Lung microvascular endothelial cell (primary cell): ENCODE data around the gene CYP11A1. TPM values are rescaled to one million over a fixed set of nuclear protein-coding genes. Genes with fewer than 3 reads are reported as not detected.

Experiments
- DNase-seq, 2 donors: peaks; one replicate each; pipeline versions ENCODE4 v3.0.0 to v3.0.0-alpha.2; 2010; ENCODE audit warnings: low read depth in 2 of 2
- total RNA-seq: library from RNA; depleted of rRNA; stranded (reverse); fragments of >200 nt; gene quantifications from 2 replicates; pipeline ENCODE4 v1.2.1, GENCODE V29; 2014

The CYP11A1 gene
- total RNA-seq, 1 donor from 2014 or later, result not detected

DNA sequence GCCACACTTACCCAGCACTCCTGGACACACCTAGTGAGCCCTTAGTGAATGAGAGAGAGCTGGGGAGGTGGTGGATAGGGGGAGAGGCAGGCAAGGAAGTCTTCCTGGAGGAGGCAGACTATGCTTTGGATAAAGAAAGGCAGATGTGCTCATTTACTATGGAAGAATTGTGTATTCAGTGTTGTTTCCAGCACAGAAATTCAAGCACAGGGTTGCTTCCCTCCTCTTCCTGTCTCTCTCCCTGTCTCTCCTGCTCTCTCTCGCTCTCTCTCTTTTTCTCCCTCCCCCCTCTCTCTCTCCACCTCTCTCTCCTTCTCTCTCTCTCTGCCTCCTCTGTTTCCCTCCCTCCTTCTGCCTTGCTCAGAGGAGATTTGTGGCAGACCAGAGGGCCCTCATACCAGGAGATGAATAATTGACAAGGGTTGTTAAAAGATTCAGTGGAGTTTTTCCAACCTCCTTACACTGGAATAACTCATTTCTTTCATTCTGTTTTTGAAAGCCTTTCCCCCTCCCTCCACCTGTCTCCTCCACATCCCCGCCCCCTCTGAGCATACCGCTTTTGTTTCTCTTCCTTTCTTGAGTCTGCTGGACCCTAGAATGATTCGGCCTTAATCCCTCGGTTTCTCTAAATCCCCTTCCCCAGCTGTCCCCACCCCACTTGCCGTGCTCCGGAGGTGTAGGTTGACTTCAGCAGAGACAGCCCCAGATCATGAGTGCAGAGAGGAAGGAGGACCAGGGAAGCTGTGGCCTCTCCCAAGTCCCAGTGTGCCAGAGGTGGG is 65.7 kb downstream of the CYP11A1 start:
- no peak for DNase-seq

DNA sequence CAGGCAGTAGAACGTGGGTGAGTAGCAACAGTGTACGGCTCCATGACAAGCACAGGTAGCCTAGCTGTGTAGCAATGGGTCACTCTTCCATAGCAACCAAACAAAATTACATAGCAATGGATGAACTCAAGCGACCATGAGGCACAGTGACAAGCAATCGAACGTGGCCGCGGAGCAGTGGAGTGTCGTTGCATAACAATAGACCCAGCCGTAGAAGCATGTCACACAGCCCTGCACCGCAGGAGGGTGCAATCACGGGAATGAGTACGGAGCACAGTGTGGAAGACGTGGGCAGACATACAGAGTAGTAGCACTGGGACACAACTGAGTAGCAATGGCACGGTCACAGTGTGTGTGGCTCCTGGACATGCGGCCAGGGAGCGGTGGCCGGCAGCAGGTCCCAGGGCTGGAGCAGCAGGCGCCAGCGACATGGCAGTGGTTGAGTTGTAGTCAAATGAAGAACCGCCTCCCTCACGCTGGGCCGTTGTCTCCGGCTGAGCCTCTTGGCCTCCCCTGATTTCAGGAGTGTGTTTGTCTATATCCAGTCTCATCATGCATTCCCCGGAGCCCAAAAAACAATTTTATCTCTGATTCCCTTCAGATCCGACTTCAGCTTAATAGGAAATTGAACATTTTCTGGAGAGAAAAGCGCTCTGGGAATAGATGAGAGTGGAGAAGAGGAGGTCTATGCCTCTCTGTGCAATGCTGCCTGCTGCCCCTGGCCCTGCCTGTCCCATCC is 67.2 kb downstream of the CYP11A1 start:
- DNase-seq, result no peak

DNA sequence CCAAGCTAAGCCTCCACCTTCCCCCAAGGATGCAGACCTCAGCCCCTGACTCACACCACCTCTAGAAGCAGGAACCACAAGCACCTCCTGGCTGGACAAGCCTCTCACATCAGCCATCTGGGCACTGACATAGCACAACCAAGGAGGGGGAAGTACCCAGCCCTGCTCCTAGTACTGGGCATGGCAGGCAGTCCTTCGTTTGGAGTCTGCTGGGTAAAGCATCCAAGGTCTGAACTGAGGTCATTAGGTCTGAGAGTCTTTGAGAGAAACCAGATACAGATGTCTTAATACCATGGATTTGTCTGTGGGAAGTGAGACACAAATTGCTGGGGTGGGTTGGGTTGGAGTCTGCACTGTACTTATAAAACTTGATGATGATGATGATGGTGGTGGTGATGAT is 69.6 kb downstream of the CYP11A1 start:
- no peak for DNase-seq

DNA sequence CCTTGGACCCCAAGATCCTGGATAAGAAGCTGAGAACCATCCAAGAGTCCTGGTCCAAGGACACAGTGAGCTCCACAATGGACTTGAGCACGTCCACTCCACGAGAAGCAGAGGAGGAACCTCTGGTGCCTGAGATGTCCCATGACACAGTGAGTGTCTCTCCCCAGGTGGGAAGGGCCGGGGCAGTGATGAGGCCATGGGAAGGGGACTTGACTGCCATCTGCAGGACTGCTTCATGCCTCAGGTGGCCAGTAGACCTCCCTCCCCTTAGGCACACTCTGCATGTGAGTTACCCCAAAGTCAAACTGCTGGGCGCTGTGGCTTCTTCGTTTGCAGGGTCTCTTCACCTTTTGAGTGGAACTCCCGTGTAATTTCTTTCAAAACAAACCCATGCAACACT is 71.6 kb downstream of the CYP11A1 start:
- DNase-seq, result peak in 1 of 2 donors; percentile 22

DNA sequence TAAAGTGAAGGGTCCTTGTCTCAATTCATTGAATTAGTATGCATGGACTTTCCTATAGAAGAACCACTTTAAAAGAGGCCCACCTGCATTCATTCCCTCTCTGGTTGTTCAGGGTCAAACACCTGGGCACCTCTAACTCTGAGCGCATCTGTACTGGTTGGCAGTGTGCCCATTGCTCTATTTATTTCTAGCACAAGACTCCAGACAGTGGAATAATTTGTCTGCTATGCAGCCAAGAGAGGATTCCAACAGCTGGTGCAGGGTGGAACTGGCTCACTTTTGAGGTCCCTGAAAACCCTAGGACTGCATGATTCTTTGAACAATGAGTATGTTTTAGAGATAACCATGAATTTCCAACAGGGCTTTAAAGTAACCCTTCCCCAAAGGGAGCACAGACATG is 73.4 kb downstream of the CYP11A1 start:
- no peak for DNase-seq

DNA sequence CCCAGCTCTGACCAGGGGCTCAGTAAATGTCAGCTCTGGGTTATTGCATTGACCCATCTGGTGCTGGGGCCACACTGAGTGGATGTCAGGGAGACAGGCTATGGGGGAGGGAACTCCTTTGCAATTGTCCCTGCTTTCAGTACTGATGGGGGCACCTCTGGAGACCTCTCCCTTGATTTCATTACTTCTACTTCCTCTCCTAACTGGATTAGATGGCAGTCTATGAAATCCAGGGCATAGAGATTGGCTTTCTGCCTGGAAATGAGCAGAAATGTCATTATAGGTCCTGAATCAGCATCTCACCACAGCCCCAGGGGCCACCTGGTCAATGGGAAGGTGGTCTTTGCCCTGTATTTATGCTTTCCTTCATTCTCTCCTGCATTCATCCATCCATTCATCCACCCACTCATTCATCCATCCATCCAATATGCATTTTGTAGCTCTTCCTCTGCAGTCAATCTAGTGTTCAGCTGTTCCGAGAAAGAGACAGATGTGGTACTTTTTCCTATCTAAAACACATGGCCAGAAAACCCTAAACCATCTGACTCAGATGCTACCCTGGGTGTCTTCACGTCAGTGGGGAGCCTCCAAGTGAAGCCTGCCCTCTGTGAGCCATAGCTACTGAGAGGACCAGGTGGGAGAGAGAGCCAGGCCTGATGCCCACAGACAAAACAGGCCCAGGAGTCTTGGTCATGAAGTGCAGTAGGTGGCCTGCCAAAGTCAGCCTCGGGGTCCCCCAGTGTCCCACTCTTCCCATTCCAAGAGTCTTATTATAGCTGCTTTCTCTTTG is 74.2 kb downstream of the CYP11A1 start:
- no peak for DNase-seq

DNA sequence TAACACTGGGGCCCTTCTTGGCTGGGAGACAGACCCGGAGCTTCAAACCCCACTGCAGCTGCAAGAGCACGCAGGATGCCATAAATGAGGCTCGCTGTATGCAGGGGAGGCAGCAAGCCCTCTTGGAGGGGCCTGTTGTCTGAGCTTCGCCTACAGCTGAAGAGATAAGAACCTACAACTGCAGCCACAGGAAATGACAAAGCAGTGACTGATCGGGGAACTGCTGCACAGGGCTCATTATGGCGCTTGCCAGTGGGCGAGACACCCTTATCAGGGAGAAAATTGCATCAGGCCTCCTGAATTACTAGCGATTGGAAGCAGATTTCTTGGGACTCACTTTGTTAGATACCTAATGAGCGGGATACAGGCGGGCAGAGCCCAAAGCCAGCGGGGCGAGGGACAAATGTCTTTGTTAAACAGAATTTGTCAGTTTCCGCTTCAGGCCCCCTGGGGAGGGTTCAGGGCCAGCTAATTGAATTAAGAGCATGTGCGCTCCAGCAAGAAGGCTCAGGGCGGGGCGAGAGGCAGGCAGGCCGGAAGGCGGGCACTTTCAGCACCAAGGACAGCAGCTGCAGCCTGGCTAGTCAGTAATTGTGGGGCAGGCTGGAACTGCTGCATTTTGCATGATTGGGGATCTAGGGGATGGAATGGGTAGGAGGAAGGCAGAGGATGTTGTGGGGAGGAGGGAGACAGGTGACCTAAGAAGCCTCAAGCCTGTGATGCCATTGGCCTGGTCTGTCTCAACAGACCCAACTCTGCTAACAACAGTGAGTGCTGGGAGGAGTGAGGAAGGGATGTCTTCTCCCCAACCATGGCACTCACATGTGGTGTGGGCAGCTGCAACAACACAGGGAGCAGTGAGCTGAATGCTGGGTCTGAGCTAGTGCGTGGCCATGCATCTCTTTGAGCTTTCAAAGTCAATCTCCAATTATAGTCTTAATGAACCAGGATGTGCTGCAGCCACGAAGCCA is 76.1 kb downstream of the CYP11A1 start:
- DNase-seq, result peak; percentile 71 to 76

DNA sequence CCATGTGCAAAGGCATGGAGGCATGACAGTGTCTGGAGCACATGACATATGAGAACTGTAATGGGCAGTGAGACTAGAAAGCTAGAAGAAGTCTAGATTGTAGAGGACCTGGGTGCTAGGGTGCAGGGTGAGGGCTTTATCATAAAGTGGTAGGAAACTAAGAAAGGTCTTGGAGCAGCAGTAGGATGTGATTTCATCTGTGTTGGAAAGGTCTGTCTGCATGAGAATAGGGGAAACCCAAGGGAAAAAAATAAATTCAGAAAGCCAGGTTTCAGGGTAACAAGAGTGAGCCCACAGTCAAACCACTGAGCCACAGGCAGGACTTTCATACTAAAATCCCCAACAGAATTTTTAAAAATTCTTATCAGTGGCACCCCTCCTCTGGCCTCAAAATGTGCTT is 76.8 kb downstream of the CYP11A1 start:
- no peak for DNase-seq

DNA sequence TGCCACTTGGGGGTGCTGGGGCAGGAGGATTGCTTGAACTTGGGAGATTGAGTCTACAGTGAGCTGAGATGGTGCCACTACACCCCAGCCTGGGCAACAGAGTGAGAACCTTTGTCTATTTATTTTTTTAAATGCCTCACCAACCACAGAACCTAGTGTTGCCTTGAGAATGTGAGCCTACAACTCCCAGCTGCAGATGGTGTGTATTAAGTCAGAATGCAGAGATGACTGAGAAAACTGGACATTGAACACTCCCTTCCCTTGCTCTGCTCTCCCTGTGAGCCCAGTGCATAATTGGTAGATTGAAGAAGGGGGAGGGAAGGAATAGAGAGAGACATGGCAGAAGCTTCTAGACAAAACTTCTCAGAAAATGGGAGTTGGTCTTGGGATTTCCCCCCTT is 77.8 kb downstream of the CYP11A1 start:
- DNase-seq, result no peak

Other genes with a start within 250 kb of the CYP11A1 start
- under 0.01 and 0.20 TPM in 2 replicates for gene ISLR2, start 237.1 kb downstream of the CYP11A1 start, total RNA-seq
- not detected in 2 replicates for gene ISLR, start 193.9 kb downstream of the CYP11A1 start, total RNA-seq
- gene STRA6, start 164.9 kb downstream of the CYP11A1 start, total RNA-seq, result under 0.01 TPM in 2 replicates
- gene CCDC33, start 131.3 kb downstream of the CYP11A1 start, total RNA-seq, result not detected in 2 replicates
- gene SEMA7A, start 66.3 kb upstream of the CYP11A1 start, total RNA-seq, result 0.65 and 0.79 TPM in 2 replicates
- gene UBL7, start 93.5 kb upstream of the CYP11A1 start, total RNA-seq, result 21.4 and 27.4 TPM in 2 replicates
- 1.3 and 2.8 TPM in 2 replicates for gene ARID3B, start 173.6 kb upstream of the CYP11A1 start, total RNA-seq
- gene CLK3, start 248.2 kb upstream of the CYP11A1 start, total RNA-seq, result 31.6 and 48.2 TPM in 2 replicates